NK-92 (cell line): Measurements from ENCODE around the gene KRT73.

Experiments
- DNase-seq: peaks from one replicate; lab custom pipeline; 2025; ENCODE audit not compliant: unreplicated experiment; lab: John Stamatoyannopoulos, UW

Gene KRT73

GRCh38 chr12:52645982-52646381 lies 27.6 kb upstream of the KRT73 start:
- no peak for DNase-seq

GRCh38 chr12:52645120-52645761 lies 26.9 kb upstream of the KRT73 start:
- DNase-seq: no peak

GRCh38 chr12:52644078-52644415 lies 25.7 kb upstream of the KRT73 start:
- DNase-seq: no peak

GRCh38 chr12:52643233-52644077 lies 25.1 kb upstream of the KRT73 start:
- no peak for DNase-seq

- no peak for DNase-seq
Observed at GRCh38 chr12:52641468-52641867, 23.1 kb upstream of the KRT73 start.

- no peak for DNase-seq
Observed at GRCh38 chr12:52637299-52637698, 18.9 kb upstream of the KRT73 start.

- DNase-seq: no peak
Observed at GRCh38 chr12:52636592-52637258, 18.4 kb upstream of the KRT73 start.

GRCh38 chr12:52636189-52636588 lies 17.8 kb upstream of the KRT73 start:
- DNase-seq: no peak

- DNase-seq: no peak
Observed at GRCh38 chr12:52634266-52635056, 16.1 kb upstream of the KRT73 start.

GRCh38 chr12:52633383-52633782 lies 15.0 kb upstream of the KRT73 start:
- no peak for DNase-seq

GRCh38 chr12:52632656-52633055 lies 14.3 kb upstream of the KRT73 start:
- no peak for DNase-seq

- no peak for DNase-seq
Observed at GRCh38 chr12:52631676-52632459, 13.5 kb upstream of the KRT73 start.

- no peak for DNase-seq
Observed at GRCh38 chr12:52631264-52631663, 12.9 kb upstream of the KRT73 start.

GRCh38 chr12:52630599-52631200 lies 12.3 kb upstream of the KRT73 start:
- no peak for DNase-seq

GRCh38 chr12:52630008-52630500 lies 11.7 kb upstream of the KRT73 start:
- DNase-seq: no peak

- DNase-seq: no peak
Observed at GRCh38 chr12:52629281-52630007, 11.1 kb upstream of the KRT73 start.

GRCh38 chr12:52628841-52629240 lies 10.5 kb upstream of the KRT73 start:
- DNase-seq: no peak

GRCh38 chr12:52628111-52628507 lies 9.8 kb upstream of the KRT73 start:
- DNase-seq: no peak

GRCh38 chr12:52627395-52628110 lies 9.2 kb upstream of the KRT73 start:
- no peak for DNase-seq
